ENCODE data around the gene BARD1. TPM values are rescaled to one million over a fixed set of nuclear protein-coding genes. Genes with fewer than 3 reads are reported as not detected.
A peak's percentile ranks its signal among the peaks of the same experiment; 100 is the strongest.
"Not testable (repeated sequence)": the region's sequence is repeated elsewhere in the genome, so short reads cannot be mapped to it uniquely, and the experiment has no call there.

The BARD1 gene
- polyA plus RNA-seq, 2 donors = 3.7 to 5.1 TPM

DNA sequence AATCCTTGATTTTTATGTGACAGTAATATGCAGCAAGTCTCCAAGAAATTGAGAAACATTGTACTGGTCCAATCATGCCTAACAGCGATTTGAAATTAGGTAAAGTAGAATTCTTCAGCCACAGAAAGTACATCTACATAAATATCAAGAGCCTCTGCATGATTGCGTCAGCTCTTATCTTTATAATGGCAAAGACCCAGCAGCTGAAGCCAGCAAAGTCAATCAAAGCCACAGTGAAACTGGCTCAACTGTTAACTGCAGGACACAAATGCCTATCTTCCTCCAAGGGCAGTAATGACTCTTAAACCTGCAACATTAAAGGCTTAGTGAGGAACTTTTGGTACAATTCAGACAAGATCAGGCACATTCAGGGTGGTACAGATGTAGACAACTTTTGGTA lies 102.5 kb downstream of the BARD1 start:
- Histone ChIP-seq H3K27ac (ENCODE audit: low read depth in 2 of 2, low read length in 1 of 2) (no peak overlapping the region), H3K4me1 (ENCODE audit: control insufficient read depth in 2 of 2, insufficient read depth in 2 of 2, low read length in 1 of 2) (no peaks in the 10 kb centered on the region), H3K9me3 (ENCODE audit: control insufficient read depth in 2 of 2, insufficient read depth in 1 of 2, low read depth in 1 of 2, low read length in 1 of 2) (no peaks in the 10 kb centered on the region), H3K27me3 (ENCODE audit: control insufficient read depth in 1 of 2, insufficient read depth in 2 of 2, low read length in 2 of 2) (no peaks in the 10 kb centered on the region), H3K36me3 (ENCODE audit: control insufficient read depth in 2 of 2, insufficient read depth in 2 of 2, low read length in 1 of 2) (no peaks in the 10 kb centered on the region), H3K4me3 (ENCODE audit: low read depth in 1 of 2, low read length in 2 of 2) (no peak overlapping the region)
- WGBS, 2 donors = 37 to 42% methylated on average over 2 of the region's 2 CpGs

- Histone ChIP-seq H3K4me1 (ENCODE audit: control insufficient read depth in 2 of 2, insufficient read depth in 2 of 2, low read length in 1 of 2) (no peaks in the 10 kb centered on the region), H3K36me3 (ENCODE audit: control insufficient read depth in 2 of 2, insufficient read depth in 2 of 2, low read length in 1 of 2) (no peaks in the 10 kb centered on the region), H3K27me3 (ENCODE audit: control insufficient read depth in 1 of 2, insufficient read depth in 2 of 2, low read length in 2 of 2) (no peaks in the 10 kb centered on the region), H3K4me3 (ENCODE audit: low read depth in 1 of 2, low read length in 2 of 2) (no peak overlapping the region), H3K27ac (ENCODE audit: low read depth in 2 of 2, low read length in 1 of 2) (peak overlapping the region in 1 of 2 donors; percentile 4), H3K9me3 (ENCODE audit: control insufficient read depth in 2 of 2, insufficient read depth in 1 of 2, low read depth in 1 of 2, low read length in 1 of 2) (peaks cover 0 to 3% of the 10 kb centered on the region in 2 donors)
- 27 to 29% methylated on average over 2 of the region's 2 CpGs for WGBS, 2 donors
These were observed 110.2 kb downstream of the BARD1 start for GRCh38 chr2:214699236-214699635.

- Histone ChIP-seq H3K4me3 (ENCODE audit: low read depth in 1 of 2, low read length in 2 of 2) (no peak overlapping the region), H3K27ac (ENCODE audit: low read depth in 2 of 2, low read length in 1 of 2) (no peak overlapping the region), H3K4me1 (ENCODE audit: control insufficient read depth in 2 of 2, insufficient read depth in 2 of 2, low read length in 1 of 2) (no peaks in the 10 kb centered on the region), H3K27me3 (ENCODE audit: control insufficient read depth in 1 of 2, insufficient read depth in 2 of 2, low read length in 2 of 2) (no peaks in the 10 kb centered on the region), H3K36me3 (ENCODE audit: control insufficient read depth in 2 of 2, insufficient read depth in 2 of 2, low read length in 1 of 2) (no peaks in the 10 kb centered on the region), H3K9me3 (ENCODE audit: control insufficient read depth in 2 of 2, insufficient read depth in 1 of 2, low read depth in 1 of 2, low read length in 1 of 2) (peaks cover 0 to 3% of the 10 kb centered on the region in 2 donors)
These were observed 112.8 kb downstream of the BARD1 start for GRCh38 chr2:214696681-214697080.

- Histone ChIP-seq H3K9me3 (ENCODE audit: control insufficient read depth in 2 of 2, insufficient read depth in 1 of 2, low read depth in 1 of 2, low read length in 1 of 2) (peaks cover 0 to 3% of the 10 kb centered on the region in 2 donors), H3K4me3 (ENCODE audit: low read depth in 1 of 2, low read length in 2 of 2) (no peak overlapping the region), H3K27me3 (ENCODE audit: control insufficient read depth in 1 of 2, insufficient read depth in 2 of 2, low read length in 2 of 2) (no peaks in the 10 kb centered on the region), H3K36me3 (ENCODE audit: control insufficient read depth in 2 of 2, insufficient read depth in 2 of 2, low read length in 1 of 2) (no peaks in the 10 kb centered on the region), H3K27ac (ENCODE audit: low read depth in 2 of 2, low read length in 1 of 2) (no peak overlapping the region), H3K4me1 (ENCODE audit: control insufficient read depth in 2 of 2, insufficient read depth in 2 of 2, low read length in 1 of 2) (no peaks in the 10 kb centered on the region)
- 62 to 86% methylated on average over 1 of the region's 1 CpG for WGBS, 2 donors
These were observed 113.7 kb downstream of the BARD1 start for GRCh38 chr2:214695789-214696188.

- H3K27ac ChIP-seq (ENCODE audit: low read depth in 2 of 2, low read length in 1 of 2); H3K4me1 ChIP-seq (ENCODE audit: control insufficient read depth in 2 of 2, insufficient read depth in 2 of 2, low read length in 1 of 2); H3K27me3 ChIP-seq (ENCODE audit: control insufficient read depth in 1 of 2, insufficient read depth in 2 of 2, low read length in 2 of 2); H3K4me3 ChIP-seq (ENCODE audit: low read depth in 1 of 2, low read length in 2 of 2); H3K9me3 ChIP-seq (ENCODE audit: control insufficient read depth in 2 of 2, insufficient read depth in 1 of 2, low read depth in 1 of 2, low read length in 1 of 2); H3K36me3 ChIP-seq (ENCODE audit: control insufficient read depth in 2 of 2, insufficient read depth in 2 of 2, low read length in 1 of 2): not testable (repeated sequence)
- 6 to 9% methylated on average over 4 of the region's 12 CpGs for WGBS, 2 donors
These were observed 125.9 kb downstream of the BARD1 start for GRCh38 chr2:214683557-214683956.

DNA sequence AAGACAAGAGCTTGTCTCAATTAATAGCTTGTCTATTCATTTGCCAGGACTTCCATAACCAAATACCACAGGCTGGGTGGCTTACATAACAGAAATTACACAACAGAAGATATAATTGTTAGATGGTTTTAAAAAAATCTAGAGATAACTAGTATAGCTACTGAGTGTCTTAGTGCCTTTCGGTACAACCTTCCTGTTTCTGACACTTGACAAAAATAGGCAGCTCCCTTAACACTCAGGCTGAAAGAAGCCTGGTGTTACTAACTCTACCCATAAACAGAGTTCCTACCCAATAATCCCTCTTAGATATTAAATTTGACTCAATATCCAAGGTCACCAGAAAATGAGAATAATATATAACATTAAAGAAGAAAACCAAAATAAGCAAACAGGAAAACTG lies 129.7 kb downstream of the BARD1 start:
- 75 to 85% methylated on average over 1 of the region's 1 CpG for WGBS, 2 donors
- no peaks in the 10 kb centered on the region for H3K27me3 ChIP-seq (ENCODE audit: control insufficient read depth in 1 of 2, insufficient read depth in 2 of 2, low read length in 2 of 2)
- H3K27ac ChIP-seq (ENCODE audit: low read depth in 2 of 2, low read length in 1 of 2) = no peak overlapping the region
- H3K4me1 ChIP-seq (ENCODE audit: control insufficient read depth in 2 of 2, insufficient read depth in 2 of 2, low read length in 1 of 2) = no peaks in the 10 kb centered on the region
- H3K9me3 ChIP-seq (ENCODE audit: control insufficient read depth in 2 of 2, insufficient read depth in 1 of 2, low read depth in 1 of 2, low read length in 1 of 2) = no peaks in the 10 kb centered on the region
- no peaks in the 10 kb centered on the region for H3K36me3 ChIP-seq (ENCODE audit: control insufficient read depth in 2 of 2, insufficient read depth in 2 of 2, low read length in 1 of 2)
- no peak overlapping the region for H3K4me3 ChIP-seq (ENCODE audit: low read depth in 1 of 2, low read length in 2 of 2)

GRCh38 chr2:214676421-214677089 lies 132.9 kb downstream of the BARD1 start:
- no peaks in the 10 kb centered on the region for H3K4me1 ChIP-seq (ENCODE audit: control insufficient read depth in 2 of 2, insufficient read depth in 2 of 2, low read length in 1 of 2)
- H3K36me3 ChIP-seq (ENCODE audit: control insufficient read depth in 2 of 2, insufficient read depth in 2 of 2, low read length in 1 of 2) = no peaks in the 10 kb centered on the region
- H3K4me3 ChIP-seq (ENCODE audit: low read depth in 1 of 2, low read length in 2 of 2) = no peak overlapping the region
- no peaks in the 10 kb centered on the region for H3K27me3 ChIP-seq (ENCODE audit: control insufficient read depth in 1 of 2, insufficient read depth in 2 of 2, low read length in 2 of 2)
- WGBS, 2 donors = 90 to 91% methylated on average over 5 of the region's 5 CpGs
- no peak overlapping the region for H3K27ac ChIP-seq (ENCODE audit: low read depth in 2 of 2, low read length in 1 of 2)
- no peaks in the 10 kb centered on the region for H3K9me3 ChIP-seq (ENCODE audit: control insufficient read depth in 2 of 2, insufficient read depth in 1 of 2, low read depth in 1 of 2, low read length in 1 of 2)
